Bronchial epithelial cell (primary cell): ENCODE measurements around the gene TAS1R2. TPM values are rescaled to one million over a fixed set of nuclear protein-coding genes. Genes with fewer than 3 reads are reported as not detected.

Experiments used
- DNase-seq: peaks from one replicate; pipeline ENCODE4 v3.0.0-alpha.2; 2010; ENCODE audit warnings: low read depth
- FAIRE-seq: peaks from 2 replicates; lab custom pipeline; 2011; peaks lifted over from hg19 to GRCh38; lab: Jason Lieb, UNC
- H3K27me3 ChIP-seq: 2 replicates; pipeline ENCODE4 v1.5.1; 2011; ENCODE audit warnings: low read length; ENCODE audit not compliant: control insufficient read depth, insufficient read depth
- H3K36me3 ChIP-seq: 2 replicates; pipeline ENCODE4 v1.5.1; 2011; ENCODE audit warnings: low read length; ENCODE audit not compliant: control insufficient read depth, insufficient read depth
- H3K4me3 ChIP-seq: 2 replicates; pipeline ENCODE4 v1.5.1; 2011; ENCODE audit warnings: mild to moderate bottlenecking, low read depth, low read length, control low read depth
- total RNA-seq: library from RNA; depleted of rRNA; stranded (reverse); fragments of >200 nt; gene quantifications from 2 replicates; pipeline ENCODE4 v1.2.1, GENCODE V29; 2014
- TF ChIP-seq, protein P1 (sequence below): IDR thresholded peaks from 2 replicates; pipeline ENCODE4 v1.5.1; 2011; ENCODE audit warnings: mild to moderate bottlenecking, moderate library complexity, low read length, control low read depth, inconsistent platforms; ENCODE audit not compliant: insufficient read depth, severe bottlenecking

TAS1R2 gene
- total RNA-seq, 1 donor from 2014 or later = not detected

DNA sequence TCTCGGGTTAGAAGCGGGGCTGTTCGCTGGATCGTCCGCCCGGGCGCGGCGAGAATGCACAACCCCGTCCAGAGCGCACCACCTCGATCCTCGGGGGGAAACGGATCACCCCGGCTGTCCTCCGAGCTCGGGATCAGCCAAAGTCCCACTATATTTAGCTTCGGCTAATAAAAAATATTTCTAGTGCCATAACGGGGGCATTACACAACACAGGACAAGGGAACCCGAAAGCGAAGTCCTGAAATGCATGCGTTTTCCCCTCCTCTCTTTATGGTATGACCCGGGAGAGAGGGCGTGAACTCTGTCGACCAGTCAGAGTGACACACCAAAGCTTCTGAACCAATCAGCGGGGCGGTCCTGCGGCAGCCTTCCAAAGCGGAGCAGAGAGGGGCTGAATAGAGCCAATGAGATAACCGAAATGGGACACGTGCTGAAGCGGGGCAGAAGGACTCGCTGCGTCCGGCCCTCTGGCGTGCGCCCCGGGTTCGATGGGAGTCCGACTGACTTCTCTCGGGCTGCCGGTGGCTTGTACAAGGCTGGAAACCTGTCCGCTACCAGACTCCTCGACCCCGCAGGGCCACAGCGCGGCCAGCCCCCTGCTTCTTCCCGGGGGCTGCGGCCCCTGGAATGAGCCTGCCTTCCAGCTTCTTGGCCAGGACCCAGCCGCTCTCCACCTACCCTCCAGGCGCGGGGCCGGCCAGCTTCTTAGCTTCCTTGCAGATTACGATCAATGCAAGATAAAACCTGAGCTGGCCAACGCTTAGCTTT, 43.2 kb upstream of the TAS1R2 start, which contains the start of gene ALDH4A1:
Gene ALDH4A1, minus strand, starts transcription at position 33 of the 768 bp plus-strand sequence. Its CDS starts 32 bp downstream, at position 1.
- DNase-seq (peak; percentile 97), FAIRE-seq (peak; percentile 94)
- H3K36me3 ChIP-seq = peaks cover 6% of the 10 kb centered on the region
- no peaks in the 10 kb centered on the region for H3K27me3 ChIP-seq
- H3K4me3 ChIP-seq = peak within 1 kb of the TSS; percentile 73
- TF ChIP-seq, protein P1, sequence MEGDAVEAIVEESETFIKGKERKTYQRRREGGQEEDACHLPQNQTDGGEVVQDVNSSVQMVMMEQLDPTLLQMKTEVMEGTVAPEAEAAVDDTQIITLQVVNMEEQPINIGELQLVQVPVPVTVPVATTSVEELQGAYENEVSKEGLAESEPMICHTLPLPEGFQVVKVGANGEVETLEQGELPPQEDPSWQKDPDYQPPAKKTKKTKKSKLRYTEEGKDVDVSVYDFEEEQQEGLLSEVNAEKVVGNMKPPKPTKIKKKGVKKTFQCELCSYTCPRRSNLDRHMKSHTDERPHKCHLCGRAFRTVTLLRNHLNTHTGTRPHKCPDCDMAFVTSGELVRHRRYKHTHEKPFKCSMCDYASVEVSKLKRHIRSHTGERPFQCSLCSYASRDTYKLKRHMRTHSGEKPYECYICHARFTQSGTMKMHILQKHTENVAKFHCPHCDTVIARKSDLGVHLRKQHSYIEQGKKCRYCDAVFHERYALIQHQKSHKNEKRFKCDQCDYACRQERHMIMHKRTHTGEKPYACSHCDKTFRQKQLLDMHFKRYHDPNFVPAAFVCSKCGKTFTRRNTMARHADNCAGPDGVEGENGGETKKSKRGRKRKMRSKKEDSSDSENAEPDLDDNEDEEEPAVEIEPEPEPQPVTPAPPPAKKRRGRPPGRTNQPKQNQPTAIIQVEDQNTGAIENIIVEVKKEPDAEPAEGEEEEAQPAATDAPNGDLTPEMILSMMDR = no peak

GRCh38 chr1:18901952-18902522, 42.6 kb upstream of the TAS1R2 start:
- no peak for DNase-seq
- no peak for FAIRE-seq
- Histone ChIP-seq H3K27me3 (no peaks in the 10 kb centered on the region), H3K4me3 (peak overlapping the region; percentile 73), H3K36me3 (peaks cover under 1% of the 10 kb centered on the region)
- TF ChIP-seq, protein P1 = no peak

DNA sequence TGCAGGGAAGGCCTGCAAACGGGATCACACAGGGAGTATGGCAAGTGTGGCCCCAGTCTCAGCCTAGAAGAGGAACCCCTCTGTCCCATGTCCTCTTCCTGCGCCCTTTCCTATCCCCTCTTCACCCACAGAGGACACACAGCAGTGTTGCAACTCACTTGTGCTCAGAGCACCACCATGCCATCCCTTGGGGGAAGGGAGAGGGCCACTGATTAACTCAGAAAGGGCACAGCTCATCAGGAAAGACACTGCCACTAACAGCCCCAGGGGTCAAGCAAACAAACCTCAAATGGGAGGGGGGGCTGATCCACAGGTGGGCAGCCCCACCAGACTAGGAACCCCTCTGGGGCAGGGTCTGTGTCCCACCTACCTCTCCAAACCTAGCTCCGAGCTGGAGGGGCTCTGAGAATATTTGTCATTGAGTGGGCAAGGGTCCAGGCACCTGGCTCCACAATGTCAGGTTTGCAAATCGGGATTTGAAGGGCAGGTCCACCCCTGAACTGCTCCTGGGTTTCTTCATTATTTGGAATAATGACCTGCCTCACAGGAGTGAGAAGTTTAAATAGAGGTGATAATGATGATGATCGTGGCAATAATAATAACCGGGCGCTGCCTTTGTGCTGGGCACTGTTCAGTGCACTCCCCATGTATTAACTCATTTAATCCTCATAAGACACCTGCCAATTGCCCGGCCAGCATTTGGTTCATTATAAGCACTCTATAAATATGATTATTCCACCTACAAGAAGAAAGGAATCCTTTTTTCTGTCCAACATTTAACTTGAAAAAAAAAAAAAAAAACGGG, 41.9 kb upstream of the TAS1R2 start:
- TF ChIP-seq, protein P1 = no peak
- DNase-seq (no peak), FAIRE-seq (no peak)
- H3K27me3 ChIP-seq = no peaks in the 10 kb centered on the region
- peak overlapping the region; percentile 73 for H3K4me3 ChIP-seq
- no peaks in the 10 kb centered on the region for H3K36me3 ChIP-seq

DNA sequence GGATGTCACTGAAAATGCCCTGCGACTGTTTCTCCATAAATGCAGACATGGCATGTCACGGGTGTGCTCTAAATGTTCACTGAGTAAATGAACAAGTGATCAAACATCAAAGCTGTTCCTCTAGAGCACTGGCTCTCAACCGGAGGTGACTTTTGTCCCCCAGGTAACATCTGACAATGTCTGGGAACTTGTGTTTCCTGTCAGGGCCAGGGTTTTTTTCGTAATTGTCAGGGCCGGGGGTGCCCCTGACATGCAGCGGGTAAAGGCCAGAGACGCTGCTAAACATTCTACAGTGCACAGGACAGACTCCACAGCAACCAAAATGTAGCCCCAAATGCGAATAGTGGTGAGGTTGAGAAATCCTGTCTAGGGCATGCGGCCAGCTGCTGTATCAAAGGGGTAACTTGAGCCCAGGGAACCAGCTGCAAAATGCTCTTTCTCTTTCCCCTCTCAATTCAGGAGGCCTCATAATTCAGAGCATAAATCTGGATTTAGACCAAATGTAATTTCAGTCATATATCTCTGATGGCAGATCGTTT, 40.9 kb upstream of the TAS1R2 start:
- TF ChIP-seq, protein P1 = no peak
- no peak overlapping the region for H3K4me3 ChIP-seq
- H3K36me3 ChIP-seq = no peaks in the 10 kb centered on the region
- FAIRE-seq (peak; percentile 36), DNase-seq (no peak)
- H3K27me3 ChIP-seq = no peaks in the 10 kb centered on the region

DNA sequence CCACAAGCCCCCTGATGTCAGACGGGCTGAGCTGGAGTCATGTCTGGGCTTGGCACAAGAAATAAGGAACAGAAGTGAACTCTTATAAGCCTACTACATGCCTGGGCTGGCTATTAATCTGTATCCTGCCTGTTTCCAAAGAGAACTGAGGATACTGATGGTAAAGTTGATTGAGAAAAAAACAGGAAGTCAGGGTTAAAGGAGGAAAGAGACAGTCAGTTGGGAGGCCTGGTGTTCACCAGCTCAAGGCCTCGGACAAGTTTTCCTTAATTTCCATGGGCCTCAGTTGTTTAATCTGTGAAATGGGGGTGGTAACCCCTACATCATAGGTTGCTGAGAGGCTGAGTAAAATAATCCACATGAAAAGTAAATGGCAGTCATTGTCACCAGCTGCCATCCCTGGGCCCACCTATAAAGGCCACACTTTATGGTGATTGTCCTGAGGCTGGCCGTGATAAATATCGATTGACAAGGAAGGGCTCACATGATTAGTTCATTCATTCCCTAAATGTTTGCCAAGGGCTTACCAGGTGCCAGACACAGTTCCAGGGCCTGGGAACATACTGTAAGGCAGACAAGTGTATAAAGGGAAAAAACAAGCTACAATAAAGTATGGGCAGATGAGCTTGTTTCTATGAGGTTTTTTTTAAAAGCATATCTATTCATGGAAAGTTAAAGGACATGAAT, 40.0 kb upstream of the TAS1R2 start:
- DNase-seq = peak; percentile 69
- Histone ChIP-seq H3K36me3 (no peaks in the 10 kb centered on the region), H3K4me3 (no peak overlapping the region), H3K27me3 (no peaks in the 10 kb centered on the region)
- TF ChIP-seq, protein P1 = no peak
- FAIRE-seq = no peak
